HepG2 (cell line): Measurements from ENCODE around the gene FBF1. TPM values are rescaled to one million over a fixed set of nuclear protein-coding genes. Genes with fewer than 3 reads are reported as not detected.
A peak's percentile ranks its signal among the peaks of the same experiment; 100 is the strongest.

Experiments used
- CEBPB ChIP-seq: IDR thresholded peaks from 2 replicates; pipeline ENCODE4 v1.6.1; 2011; ENCODE audit warnings: low read depth, low read length, improper control_type of control experiment, borderline replicate concordance
- DMAP1 ChIP-seq: IDR thresholded peaks from 2 replicates; pipeline ENCODE4 v1.6.1; 2016
- ERF ChIP-seq: IDR thresholded peaks from 2 replicates; pipeline ENCODE4 v1.6.1; 2018; ENCODE audit warnings: missing biosample characterization, missing genetic modification reagents
- FOXP1 ChIP-seq, 2 experiments: fragments of 450-650 bp in 1 of 2; IDR thresholded peaks; 2 replicates each; pipeline ENCODE4 v1.6.1; 2017 to 2018; ENCODE audit warnings: antibody characterized with exemption in 1 of 2
- HCFC1 ChIP-seq: fragments of 150-350 bp; IDR thresholded peaks from 2 replicates; pipeline ENCODE4 v1.6.1; 2014; ENCODE audit warnings: low read depth, low read length
- ISX ChIP-seq: sonication (generic); formaldehyde crosslinking; conservative IDR thresholded peaks from 2 replicates; pipeline ENCODE4 v1.5.0; 2020; ENCODE audit warnings: missing genetic modification reagents
- MATR3 ChIP-seq: sonication (generic); formaldehyde crosslinking; IDR thresholded peaks from 2 replicates; pipeline ENCODE4 v1.4.0; 2020; ENCODE audit warnings: missing genetic modification reagents
- NFKBIZ ChIP-seq: IDR thresholded peaks from 2 replicates; pipeline ENCODE4 v1.6.1; 2018; ENCODE audit warnings: missing genetic modification reagents, missing compliant biosample characterization
- RELA ChIP-seq: sonication (generic); formaldehyde crosslinking; IDR thresholded peaks from 2 replicates; pipeline ENCODE4 v1.4.0; 2020; ENCODE audit warnings: missing genetic modification reagents
- TSC22D2 ChIP-seq: sonication (generic); formaldehyde crosslinking; IDR thresholded peaks from 2 replicates; pipeline ENCODE4 v1.5.1; 2020; ENCODE audit warnings: missing genetic modification reagents, mild to moderate bottlenecking, borderline replicate concordance
- ZBTB38 ChIP-seq: sonication (generic); formaldehyde crosslinking; IDR thresholded peaks from 2 replicates; pipeline ENCODE4 v1.5.1; 2020; ENCODE audit warnings: mild to moderate bottlenecking, missing genetic modification reagents
- ZBTB43 ChIP-seq: sonication (generic); formaldehyde crosslinking; conservative IDR thresholded peaks from 2 replicates; pipeline ENCODE4 v1.4.0; 2020; ENCODE audit warnings: missing genetic modification reagents
- ZBTB7B ChIP-seq: sonication (generic); formaldehyde crosslinking; IDR thresholded peaks from 2 replicates; pipeline ENCODE4 v1.4.0; 2020; ENCODE audit warnings: missing genetic modification reagents
- ZNF224 ChIP-seq: sonication (generic); formaldehyde crosslinking; IDR thresholded peaks from 2 replicates; pipeline ENCODE4 v1.5.0; 2020; ENCODE audit warnings: mild to moderate bottlenecking, missing genetic modification reagents
- ZNF253 ChIP-seq: sonication (generic); formaldehyde crosslinking; IDR thresholded peaks from 2 replicates; pipeline ENCODE4 v1.8.0; 2022; ENCODE audit warnings: mild to moderate bottlenecking, missing genetic modification reagents, borderline replicate concordance
- ZNF275 ChIP-seq: sonication (generic); formaldehyde crosslinking; IDR thresholded peaks from 2 replicates; pipeline ENCODE4 v1.8.0; 2022; ENCODE audit warnings: missing genetic modification reagents, mild to moderate bottlenecking, inconsistent platforms, borderline replicate concordance
- ZNF556 ChIP-seq: sonication (generic); formaldehyde crosslinking; IDR thresholded peaks from 2 replicates; pipeline ENCODE4 v1.4.0; 2020; ENCODE audit warnings: mild to moderate bottlenecking, missing genetic modification reagents, borderline replicate concordance
- ZNF670 ChIP-seq: sonication (generic); formaldehyde crosslinking; IDR thresholded peaks from 2 replicates; pipeline ENCODE4 v1.8.0; 2022; ENCODE audit warnings: mild to moderate bottlenecking, missing genetic modification reagents, borderline replicate concordance
- ZNF737 ChIP-seq: sonication (generic); formaldehyde crosslinking; IDR thresholded peaks from 2 replicates; pipeline ENCODE4 v1.5.0; 2020; ENCODE audit warnings: missing genetic modification reagents, mild to moderate bottlenecking, borderline replicate concordance
- ZNF766 ChIP-seq: sonication (generic); formaldehyde crosslinking; IDR thresholded peaks from 2 replicates; pipeline ENCODE4 v1.5.0; 2020; ENCODE audit warnings: missing genetic modification reagents, borderline replicate concordance
- ZNF773 ChIP-seq: sonication (generic); formaldehyde crosslinking; IDR thresholded peaks from 2 replicates; pipeline ENCODE4 v1.4.0; 2020; ENCODE audit warnings: missing genetic modification reagents, borderline replicate concordance
- polyA plus RNA-seq, 8 experiments: library from polyadenylated mRNA; depleted of rRNA in 3 of 8; stranded (reverse) in 7 of 8; unstranded in 1 of 8; fragments of >200 nt; fragmentation: Illumina TruSeq in 4 of 8; extraction: Trizol in 4 of 8; gene quantifications; 2 replicates each; pipeline versions ENCODE4 v1.2.1 to v1.2.3, GENCODE V29; 2011 to 2016; ENCODE audit warnings: low read depth in 4 of 8, missing spikeins in 1 of 8, mixed read lengths in 1 of 8; ENCODE audit not compliant: insufficient read depth in 1 of 8
- total RNA-seq, 5 experiments: library from RNA; depleted of rRNA; stranded (reverse); fragments of >200 nt; fragmentation: Illumina TruSeq; extraction: Trizol; gene quantifications; 2 replicates each; pipeline ENCODE4 v1.2.3, GENCODE V29; 2016; ENCODE audit warnings: low read depth in 1 of 5
- TF ChIP-seq, protein P1 (sequence below): sonication (generic); formaldehyde crosslinking; IDR thresholded peaks from 2 replicates; pipeline ENCODE4 v1.8.0; 2022; ENCODE audit warnings: mild to moderate bottlenecking, missing genetic modification reagents, moderate library complexity
- TF ChIP-seq, protein P2 (sequence below): sonication (generic); formaldehyde crosslinking; IDR thresholded peaks from 2 replicates; pipeline ENCODE4 v1.4.0; 2020; ENCODE audit warnings: mild to moderate bottlenecking, missing genetic modification reagents

Gene FBF1
- total and polyA plus RNA-seq, 2 of the 13 experiments (the other 11 are each of a cell fraction or from before 2014, with no cell fraction given) = 2.4 to 8.1 TPM

- TF ChIP-seq, protein P1, sequence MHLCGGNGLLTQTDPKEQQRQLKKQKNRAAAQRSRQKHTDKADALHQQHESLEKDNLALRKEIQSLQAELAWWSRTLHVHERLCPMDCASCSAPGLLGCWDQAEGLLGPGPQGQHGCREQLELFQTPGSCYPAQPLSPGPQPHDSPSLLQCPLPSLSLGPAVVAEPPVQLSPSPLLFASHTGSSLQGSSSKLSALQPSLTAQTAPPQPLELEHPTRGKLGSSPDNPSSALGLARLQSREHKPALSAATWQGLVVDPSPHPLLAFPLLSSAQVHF (CRISPR knock-in tag) = peak; percentile 19
- no peak for TF ChIP-seq FOXP1 (IDR thresholded peaks at IDR 0.05)
- no peak for TF ChIP-seq FOXP1 (CRISPR knock-in tag; IDR thresholded peaks at IDR 0.05)
- TF ChIP-seq MATR3 (CRISPR knock-in tag) = no peak
- TF ChIP-seq RELA (CRISPR knock-in tag) = peak; percentile 31; the same call in 1 of the 2 replicates
- peak; percentile 94; the same call in 1 of the 2 replicates for TF ChIP-seq ISX (CRISPR knock-in tag)
- no peak for TF ChIP-seq TSC22D2
- TF ChIP-seq CEBPB = no peak
- peak; percentile 72 for TF ChIP-seq ZNF670 (CRISPR knock-in tag)
- TF ChIP-seq, protein P2, sequence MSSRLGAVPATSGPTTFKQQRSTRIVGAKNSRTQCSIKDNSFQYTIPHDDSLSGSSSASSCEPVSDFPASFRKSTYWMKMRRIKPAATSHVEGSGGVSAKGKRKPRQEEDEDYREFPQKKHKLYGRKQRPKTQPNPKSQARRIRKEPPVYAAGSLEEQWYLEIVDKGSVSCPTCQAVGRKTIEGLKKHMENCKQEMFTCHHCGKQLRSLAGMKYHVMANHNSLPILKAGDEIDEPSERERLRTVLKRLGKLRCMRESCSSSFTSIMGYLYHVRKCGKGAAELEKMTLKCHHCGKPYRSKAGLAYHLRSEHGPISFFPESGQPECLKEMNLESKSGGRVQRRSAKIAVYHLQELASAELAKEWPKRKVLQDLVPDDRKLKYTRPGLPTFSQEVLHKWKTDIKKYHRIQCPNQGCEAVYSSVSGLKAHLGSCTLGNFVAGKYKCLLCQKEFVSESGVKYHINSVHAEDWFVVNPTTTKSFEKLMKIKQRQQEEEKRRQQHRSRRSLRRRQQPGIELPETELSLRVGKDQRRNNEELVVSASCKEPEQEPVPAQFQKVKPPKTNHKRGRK = no peak
- TF ChIP-seq ZNF224 (CRISPR knock-in tag) = peak; percentile 22; the same call in 1 of the 2 replicates
- TF ChIP-seq ZNF253 (CRISPR knock-in tag) = no peak
- 0 out of 2 replicates have a peak, but pooled peaks have one; percentile 47 for TF ChIP-seq ZNF773 (CRISPR knock-in tag)
- peak; percentile 56; the same call in 1 of the 2 replicates for TF ChIP-seq ZBTB7B (CRISPR knock-in tag)
- peak; percentile 61 for TF ChIP-seq DMAP1 (CRISPR knock-in tag)
- peak; percentile 64; the same call in 1 of the 2 replicates for TF ChIP-seq ZNF737
- TF ChIP-seq HCFC1 = no peak
- TF ChIP-seq ZNF556 = no peak
- TF ChIP-seq ZBTB43 (CRISPR knock-in tag) = no peak
- TF ChIP-seq ZNF275 (CRISPR knock-in tag) = peak; percentile 78; the same call in 1 of the 2 replicates
- TF ChIP-seq ZNF766 (CRISPR knock-in tag) = no peak
- TF ChIP-seq NFKBIZ (CRISPR knock-in tag) = no peak
- peak; percentile 39 for TF ChIP-seq ERF (CRISPR knock-in tag)
- TF ChIP-seq ZBTB38 = no peak
These were observed 63.7 kb downstream of the FBF1 start (continued) for GRCh38 chr17:75876938-75877751.
